GM12873 (cell line): Measurements from ENCODE around the gene AP1G1.

ENCODE experiments used
- CTCF ChIP-seq: IDR thresholded peaks from 2 replicates; pipeline ENCODE4 v1.5.1; 2012; ENCODE audit warnings: low read depth, mild to moderate bottlenecking, moderate library complexity, low read length, control low read depth; ENCODE audit not compliant: insufficient read depth; ENCODE audit errors: missing control alignments

Gene AP1G1

GRCh38 chr16:71722801-71723536 lies 85.7 kb downstream of the AP1G1 start:
- no peak for TF ChIP-seq CTCF

DNA sequence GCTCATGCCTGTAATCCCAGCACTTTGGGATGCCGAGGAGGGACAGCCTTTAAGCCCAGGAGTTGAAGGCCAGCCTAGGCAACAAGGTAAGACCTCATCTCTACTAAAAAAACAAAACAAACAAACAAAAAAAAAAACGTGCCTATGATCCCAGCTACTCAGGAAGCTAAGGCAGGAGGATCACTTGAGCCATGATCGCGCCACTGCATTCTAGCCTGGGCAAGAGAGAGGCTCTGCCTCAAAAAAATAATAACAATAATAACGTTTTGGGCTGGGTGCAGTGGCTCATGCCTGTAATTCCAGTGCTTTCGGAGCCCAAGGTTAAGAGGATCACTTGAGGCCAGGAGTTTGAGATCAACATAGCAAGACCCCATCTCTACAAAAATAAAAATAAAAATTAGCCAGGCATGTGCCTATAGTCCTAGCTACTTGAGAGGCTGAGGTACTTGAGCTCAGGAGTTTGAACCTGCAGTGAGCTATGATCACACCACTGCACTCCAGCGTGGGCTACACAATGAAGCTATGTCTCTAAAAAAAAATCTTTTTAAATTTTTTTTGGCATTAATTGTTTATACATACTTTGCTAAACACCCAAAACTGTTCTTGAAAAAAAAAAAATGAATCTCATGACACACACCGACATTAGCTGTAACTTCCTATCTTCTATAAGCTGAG lies 87.4 kb downstream of the AP1G1 start:
- no peak for TF ChIP-seq CTCF

GRCh38 chr16:71712501-71712900 lies 96.1 kb downstream of the AP1G1 start:
- TF ChIP-seq CTCF = no peak

- TF ChIP-seq CTCF = no peak
These were observed 96.8 kb downstream of the AP1G1 start for GRCh38 chr16:71711789-71712188.

GRCh38 chr16:71709229-71709781 lies 99.3 kb downstream of the AP1G1 start:
- no peak for TF ChIP-seq CTCF

DNA sequence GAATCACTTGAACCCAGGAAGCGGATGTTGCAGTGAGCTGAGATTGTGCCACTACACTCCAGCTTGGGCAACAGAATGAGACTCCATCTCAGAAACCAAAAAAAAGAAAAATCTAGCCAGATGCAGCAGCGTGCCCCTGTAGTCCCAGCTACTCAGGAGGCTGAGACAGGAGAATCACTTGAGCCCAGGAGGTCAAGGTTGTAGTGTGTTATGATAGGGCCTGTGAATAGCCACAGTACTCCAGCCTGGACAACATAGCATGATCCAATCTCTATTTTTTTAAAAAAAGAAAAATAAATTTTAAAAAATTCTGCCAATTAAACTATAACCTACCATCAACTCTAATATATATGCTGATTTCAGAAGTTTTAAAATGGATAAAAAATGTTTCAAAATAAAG lies 99.9 kb downstream of the AP1G1 start:
- no peak for TF ChIP-seq CTCF

- TF ChIP-seq CTCF = no peak
These were observed 101.4 kb downstream of the AP1G1 start for GRCh38 chr16:71707199-71707598.
